Activated CD4-positive, CD25-positive, alpha-beta regulatory T cell (primary cell): ENCODE data around the gene LDB2.

Experiments
- DNase-seq, 4 experiments: peaks; one replicate each; lab custom pipeline; 2025; lab: John Stamatoyannopoulos, UW

LDB2 gene

DNA sequence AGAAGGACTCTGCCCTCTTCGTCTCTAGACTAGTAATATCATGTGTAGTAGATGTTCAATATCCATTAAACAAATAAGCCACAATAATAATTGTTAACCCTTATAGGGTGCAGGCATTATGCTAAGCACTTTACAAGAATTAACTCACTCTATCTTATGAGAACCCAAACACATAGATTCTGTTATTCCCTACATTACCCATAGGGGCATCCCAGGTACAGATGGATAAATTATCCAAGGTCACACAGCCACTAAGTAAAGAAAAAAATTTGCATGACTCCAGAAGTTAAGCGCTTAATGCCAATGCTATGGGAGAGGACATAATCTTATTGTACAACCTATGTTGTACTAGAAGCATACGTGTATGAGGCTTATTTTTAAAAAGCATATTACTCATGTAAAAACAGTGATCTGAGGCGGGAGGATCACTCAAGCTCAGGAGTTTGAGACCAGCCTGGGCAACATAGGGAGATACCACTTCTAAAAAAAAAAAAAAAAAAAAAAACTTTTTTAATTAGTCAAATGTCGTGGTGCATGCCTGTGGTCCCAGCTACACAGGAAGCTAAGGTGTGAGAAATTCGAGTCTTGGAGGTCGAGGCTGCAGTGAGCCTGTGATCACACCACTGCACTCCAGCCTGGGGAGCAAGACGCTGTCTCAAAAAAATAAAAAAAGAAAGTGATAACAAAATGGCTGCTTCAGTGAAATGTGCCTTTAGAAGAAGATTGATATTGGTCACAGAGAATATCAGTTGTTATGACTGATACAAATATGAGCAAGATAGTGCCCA lies 13.6 kb downstream of the LDB2 start:
- no peak for DNase-seq

DNA sequence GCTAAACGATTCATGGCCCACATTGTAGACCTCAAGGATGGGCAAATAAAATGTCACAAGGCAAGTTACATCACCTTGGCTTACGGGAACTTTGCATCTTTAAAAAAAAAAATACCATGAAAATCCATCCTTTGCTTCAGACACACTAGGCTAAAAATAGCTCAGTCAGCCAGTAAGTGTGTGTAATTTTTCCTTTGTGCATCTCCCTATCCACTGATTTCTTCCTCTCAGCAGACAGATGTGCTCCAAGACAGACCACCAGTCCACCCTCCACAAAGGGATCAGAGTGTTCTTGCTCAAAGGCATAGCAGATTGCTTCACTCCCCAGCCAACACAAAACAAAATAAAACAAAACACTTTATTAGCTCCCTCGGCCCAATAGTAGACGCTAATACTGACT lies 14.6 kb downstream of the LDB2 start:
- DNase-seq, result no peak

DNA sequence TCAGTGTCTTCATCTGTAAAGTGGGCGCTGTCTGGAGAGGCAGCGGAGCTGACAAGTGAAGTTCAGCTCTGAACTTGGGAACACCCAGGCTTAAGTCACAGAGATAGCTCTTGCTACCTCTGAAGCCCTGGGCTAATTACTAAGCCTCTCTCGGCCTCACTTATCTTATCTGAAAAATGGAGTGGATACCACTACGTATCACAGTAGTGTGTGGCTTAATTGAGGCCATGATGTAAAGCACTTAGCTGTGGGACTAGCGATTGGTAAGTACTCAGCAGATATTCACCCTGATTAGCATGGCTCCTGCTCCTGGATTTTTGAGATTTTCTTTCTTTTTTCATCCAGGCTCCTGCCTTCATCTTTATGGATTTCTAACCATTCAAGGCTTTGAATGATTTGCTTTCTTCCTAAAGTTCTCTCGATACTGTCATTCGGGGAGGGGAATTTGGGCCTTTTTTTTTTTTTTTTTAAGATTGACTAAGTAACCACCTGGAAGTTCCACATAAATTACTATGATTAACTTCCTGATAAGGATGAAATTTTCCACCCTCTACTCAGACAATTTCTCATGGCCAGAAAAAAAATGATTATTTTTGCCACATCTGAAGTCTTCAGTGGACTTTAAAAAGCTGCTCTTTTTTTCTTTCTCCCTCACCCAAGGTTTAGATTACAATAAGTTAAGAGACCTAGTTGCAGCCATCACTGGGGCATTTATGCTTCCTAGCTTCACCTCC lies 17.1 kb downstream of the LDB2 start:
- DNase-seq, result no peak

DNA sequence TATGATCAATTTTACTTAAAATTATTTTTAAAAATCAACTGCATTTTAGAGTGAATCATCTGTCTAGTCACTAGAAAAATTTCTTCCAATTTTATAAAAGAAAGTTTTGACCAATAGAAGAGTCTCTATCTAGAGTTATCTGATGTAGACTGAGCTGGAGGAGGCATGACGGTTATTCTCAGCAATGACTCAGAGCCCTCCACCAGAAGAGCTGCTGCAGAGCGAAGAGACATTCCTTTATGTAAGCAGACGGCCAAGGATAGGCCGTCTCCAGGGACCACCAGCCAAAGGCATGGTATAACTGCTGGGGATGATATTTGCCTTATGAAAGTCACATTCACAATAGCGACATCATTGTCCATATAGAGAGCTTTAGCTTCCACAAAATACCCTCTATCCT lies 23.0 kb downstream of the LDB2 start:
- DNase-seq, result no peak

DNA sequence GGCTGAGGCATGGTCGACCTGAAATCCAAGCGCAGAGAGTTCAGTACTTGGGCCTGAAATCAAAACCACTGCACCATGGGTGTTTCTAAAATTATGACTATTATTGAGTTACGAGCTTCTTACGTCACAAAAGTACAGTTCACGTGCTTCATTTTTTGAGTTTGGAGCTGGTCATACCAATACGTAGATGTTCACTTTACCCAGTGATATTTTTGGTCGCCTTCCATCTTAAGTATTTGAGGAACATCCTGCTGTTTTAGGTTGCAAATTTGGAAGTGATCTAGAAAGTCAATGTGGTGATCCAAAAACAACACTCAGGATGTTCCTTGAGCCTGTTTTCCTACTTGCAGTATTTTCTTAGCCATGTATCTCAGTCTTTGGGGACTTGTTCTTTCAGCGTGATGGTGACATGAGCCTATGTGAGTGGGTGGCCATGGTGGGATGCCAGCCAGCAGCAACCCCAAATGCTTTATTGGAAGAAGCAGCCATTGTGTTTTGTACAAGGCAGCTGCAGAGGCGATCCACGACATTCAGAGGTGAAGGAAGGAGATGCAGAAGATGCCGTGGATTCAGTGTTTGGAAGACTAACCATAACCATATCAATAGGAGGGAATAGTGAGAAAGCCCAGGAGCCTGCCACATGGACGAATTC lies 28.7 kb downstream of the LDB2 start:
- no peak for DNase-seq

DNA sequence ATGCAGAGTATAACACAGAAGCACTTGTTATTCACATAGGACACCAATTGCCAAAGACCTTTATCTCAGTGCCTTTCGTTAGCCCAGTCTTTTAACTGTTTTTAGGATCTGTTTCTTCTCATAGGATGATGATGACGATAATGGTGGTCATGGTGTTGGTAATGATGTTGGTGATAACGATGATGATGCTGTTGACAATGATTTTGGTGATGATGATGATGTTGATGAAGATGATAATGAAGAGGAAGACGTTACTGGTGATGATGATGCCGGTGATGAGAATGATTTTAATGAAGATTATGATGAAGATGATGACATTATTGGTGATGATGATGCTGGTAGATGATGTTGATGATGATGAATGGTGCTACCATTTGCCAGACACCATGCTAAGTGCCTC lies 29.8 kb downstream of the LDB2 start:
- no peak for DNase-seq

DNA sequence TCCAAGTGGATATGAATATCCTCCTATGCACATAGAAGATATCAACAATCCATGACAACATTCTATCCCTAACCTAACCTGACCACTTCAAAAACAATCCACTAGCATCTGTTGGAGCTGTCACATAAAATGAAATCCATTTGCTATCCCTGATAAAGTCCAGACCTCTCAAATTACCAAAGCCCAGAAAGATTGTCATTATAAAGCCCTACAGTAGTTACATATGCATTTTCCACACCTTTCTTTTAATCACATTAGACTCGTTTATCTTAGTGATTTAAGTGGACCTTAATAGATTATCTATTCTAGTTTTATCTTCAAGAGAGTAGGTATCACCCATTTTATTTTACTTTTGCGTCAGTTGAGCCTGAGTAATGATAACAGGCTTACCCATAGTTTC lies 30.6 kb downstream of the LDB2 start:
- no peak for DNase-seq

DNA sequence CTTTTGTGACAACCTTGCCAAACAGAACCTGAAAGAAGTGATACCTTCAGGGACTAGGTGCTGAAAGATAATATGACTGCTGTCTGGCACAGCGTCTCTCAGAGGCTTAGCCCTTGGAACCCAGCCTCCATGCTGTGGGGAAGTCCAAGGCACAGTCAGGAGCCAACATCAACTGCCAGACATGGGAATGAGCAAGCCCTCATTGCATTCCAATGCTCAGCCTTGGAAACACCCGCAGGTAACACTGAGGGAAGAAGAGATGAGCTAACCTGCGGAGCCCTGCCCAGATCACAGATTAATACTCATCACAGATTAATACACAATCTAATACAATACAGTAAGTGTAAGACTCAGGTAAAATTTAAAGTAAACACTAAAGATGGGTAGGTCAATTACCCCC lies 31.5 kb downstream of the LDB2 start:
- DNase-seq, result no peak

DNA sequence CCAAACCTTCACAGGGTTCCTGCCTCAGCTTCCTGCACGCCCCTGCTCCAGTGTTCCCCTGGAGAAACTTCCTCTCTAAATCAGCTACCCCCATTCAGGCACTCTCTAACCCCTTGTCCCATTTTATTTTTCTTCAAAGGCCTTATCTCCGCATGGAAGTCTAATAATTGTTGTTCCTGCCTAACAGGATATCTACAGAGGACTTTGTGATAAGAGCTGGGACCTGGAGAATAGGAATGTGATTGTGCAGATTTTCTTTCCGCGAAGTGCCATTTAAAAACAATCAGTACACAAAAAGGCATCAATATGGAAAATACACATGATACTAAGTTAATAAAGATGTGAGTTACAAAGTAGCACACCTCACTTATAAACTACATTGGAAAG lies 32.6 kb downstream of the LDB2 start:
- no peak for DNase-seq

DNA sequence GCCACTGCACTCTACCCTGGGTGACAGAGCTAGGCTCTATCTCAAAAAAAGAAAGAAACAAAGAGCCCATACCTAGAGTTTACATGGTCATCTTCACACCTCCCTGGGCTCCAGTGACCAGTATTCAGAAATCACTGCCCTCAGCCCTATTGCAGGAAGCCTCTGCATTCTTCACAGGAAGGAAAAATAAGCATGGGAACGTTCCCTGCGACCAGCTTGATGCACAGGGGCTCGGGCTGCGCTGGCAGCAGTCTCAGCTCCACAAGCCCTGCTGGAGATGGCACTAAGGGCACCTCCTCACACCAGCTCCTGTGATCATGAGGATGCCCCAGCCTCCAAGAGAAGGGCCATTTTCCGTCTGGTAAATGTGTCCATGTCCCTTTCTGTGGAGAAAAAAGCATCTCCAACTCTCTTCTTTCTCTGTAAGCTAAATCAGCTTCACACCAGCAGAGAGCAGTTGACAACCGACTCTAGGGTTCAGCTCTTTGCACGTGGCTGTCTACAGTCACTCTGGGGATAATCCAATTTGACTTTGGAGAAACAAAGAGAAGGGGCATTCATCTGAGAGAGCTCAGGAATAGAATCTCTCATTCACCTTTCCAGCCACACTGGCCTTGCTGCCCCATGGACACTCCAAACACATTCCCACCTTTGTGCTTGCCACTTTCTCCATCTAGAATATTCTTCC lies 33.1 kb downstream of the LDB2 start:
- DNase-seq, result no peak

DNA sequence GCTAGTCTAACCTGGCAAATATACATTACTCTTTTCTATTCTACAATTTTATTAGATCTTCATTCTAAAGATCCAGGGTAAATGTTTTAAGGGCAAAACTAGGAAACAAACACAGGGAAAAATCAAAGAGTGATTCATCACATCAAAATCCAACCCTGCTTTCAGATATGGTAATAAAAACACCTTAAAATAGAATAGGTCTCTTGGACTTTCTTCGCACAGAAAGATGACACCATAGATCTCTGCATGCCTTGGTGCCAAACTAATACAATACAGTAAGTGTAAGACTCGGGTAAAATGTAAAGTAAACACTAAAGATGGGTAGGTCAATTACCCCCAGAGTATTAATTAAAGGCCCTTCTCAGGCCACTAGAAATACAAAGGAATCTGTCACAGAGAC lies 34.2 kb downstream of the LDB2 start:
- DNase-seq, result no peak

DNA sequence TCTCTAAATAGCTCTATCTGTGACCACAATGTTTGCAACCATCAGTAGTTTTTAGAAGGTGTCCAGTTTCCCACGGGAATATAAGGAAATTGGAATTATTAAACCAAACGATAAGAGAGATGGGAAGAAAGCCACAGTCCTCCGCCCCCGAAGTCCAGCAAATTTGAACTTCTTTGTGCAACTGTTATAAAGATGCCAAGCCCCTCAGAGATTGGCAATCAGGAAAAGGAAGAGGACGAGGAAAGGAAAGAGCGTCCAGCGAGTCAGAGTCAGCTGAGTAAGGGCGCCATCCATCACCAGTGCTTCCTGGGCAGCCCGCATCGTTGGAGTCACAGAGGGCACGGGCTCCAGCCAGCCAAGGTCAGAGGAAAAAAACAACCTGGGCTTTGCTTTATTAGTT lies 35.7 kb downstream of the LDB2 start:
- no peak for DNase-seq

DNA sequence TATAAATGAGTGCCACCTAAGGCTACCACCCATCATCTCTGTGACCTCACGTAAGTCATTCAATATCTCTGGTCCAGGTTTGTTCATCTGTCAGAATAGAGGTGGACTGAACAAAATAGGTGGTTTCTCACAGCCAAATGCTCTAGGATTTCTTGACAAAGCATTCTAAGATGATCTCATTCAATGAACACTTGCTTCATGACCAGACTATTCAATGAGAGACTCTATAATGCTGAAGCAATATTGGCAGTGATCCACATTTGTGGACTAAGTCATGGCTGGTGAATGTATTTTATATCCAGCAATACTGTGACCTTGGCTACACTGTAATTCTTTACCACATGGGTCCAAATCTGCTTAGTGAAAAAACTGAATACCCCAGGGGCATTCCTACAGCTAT lies 37.9 kb downstream of the LDB2 start:
- DNase-seq, result no peak

DNA sequence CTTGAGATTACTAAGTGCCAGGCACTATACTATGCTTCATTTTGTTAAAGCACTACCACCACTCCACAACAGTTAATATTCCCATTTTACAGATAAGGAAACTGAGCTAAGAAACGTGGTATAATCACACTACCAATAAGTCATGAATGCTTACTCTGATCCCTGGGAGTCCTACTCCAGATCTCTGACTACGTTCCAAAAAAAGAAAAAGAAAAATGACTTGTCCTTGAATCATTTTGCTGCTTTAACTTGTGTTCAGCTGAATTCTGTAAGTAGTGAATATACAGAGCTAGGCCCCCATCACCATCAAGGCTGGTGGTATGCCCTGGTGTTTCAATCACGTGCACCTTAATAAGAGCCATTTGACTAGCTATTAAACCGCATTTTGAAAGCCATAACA lies 39.4 kb downstream of the LDB2 start:
- no peak for DNase-seq

DNA sequence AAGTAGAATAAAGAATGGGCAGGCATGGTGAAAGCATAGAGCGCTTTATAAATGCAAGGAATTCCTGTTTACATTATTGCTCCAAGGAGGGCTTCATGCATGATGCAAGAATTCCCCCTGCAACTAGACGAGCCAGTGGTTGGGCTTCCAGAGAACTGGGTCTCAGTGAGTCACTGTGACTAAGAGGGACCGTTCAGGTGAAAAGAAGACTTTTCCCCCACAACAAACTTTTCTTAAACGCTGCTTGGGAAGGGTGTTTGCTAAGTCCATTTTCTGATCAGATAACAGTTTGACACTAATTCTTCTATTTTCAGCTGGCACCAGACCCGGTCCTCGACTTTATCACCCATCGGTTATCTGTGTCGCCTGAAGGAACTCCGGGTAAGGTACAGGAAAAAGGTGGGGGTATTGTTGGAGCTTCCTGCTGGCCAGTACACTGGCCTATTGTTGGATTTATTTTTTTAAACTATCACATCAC lies 40.1 kb downstream of the LDB2 start:
- DNase-seq, result no peak

DNA sequence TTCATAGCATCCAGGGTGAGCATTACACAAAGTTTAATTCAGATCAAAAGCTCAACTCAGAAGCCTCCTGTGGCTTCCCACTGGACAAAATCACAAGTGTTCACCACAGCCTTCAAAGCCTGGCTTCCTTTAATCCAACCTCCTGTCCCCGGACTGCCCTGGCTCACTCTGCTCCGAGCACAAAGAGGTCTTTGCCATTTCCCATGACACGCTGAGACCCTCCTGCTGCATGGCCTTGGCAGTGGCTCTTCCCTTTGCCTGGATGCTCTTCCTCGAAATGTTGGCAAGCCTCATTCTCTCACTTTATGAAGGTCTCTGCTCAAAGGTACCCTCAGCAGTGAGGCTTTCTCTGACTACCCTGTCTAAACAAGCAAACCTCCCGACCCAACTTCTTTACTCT lies 41.0 kb downstream of the LDB2 start:
- no peak for DNase-seq

DNA sequence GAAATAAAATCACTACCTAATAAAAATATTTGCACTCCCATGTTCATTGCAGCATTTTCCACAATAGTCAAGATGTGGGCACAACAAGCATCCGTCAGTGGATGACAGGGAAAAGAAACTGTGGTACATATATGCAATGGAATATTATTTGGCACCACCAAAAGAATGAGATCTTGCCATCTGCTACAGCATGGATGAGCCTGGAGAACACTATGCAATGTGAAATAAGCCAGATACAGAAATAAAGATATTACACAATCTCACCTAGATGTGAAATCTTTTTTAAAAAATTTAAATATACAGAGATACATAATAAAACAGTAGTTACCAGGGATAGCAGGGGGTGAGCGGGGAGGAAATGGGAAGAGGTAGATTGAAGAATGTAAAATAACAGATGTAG lies 44.8 kb downstream of the LDB2 start:
- DNase-seq, result no peak

DNA sequence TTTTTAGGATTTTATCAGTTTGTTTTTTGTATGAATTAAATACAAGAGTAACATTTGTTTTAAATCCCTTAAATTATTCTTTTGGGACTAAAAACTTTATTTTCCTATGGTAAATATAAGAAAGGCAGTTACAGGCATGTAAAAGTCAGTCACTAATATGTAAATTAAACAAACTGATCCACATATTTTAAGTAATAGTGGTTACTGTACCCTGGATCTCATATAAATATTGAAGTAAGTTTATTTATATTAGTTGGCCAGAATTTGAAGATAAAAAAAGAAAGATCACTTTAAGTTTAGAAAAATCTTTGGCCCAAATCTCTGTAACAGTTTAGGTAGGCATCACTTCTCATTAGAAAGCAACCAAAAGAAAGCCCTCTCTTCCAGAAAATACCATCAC lies 45.8 kb downstream of the LDB2 start:
- DNase-seq, result no peak

DNA sequence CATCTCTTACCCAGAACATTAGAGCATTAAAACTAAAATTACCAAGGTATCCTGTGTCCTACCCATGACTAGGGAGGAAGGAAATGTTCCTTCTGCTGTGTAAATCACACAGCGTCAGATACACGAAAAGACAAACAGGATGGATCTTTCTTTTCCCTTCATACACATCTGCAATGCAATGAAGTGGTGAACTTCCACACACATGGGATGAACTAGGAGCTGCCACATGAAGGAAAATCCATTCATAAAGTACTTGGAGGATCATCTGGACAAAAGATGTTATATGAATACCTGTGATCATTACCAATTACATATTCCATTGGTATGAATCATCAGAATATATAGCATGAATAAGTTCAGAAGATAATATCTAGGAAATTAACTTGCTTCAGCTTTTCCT lies 46.2 kb downstream of the LDB2 start:
- DNase-seq, result no peak

DNA sequence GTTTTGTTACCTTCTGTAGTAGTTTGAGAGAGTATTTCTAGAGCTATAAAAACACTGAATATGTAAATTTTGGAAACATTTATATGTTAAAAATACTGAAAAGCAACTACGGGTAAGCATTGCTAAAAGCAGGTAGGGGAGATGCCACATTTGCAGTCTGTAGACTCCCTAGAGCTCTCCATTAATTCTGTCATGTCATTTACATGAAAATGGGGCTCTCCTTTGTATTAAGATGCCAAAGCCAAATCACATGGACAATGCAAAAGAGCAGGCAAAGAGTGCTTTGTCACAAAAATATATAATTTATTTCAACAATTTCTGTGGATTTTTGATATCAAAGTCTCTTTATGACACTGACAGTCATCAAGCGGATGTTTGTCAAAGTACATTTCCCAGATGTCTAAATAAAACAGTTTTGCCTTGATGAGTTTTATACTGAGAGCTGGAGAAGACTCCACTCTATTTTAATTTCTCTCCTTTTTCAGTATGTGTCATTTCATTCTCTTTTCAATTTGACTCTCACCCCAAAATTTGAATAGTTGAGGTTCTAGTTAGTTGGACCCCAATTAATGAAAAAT lies 51.8 kb downstream of the LDB2 start:
- DNase-seq, result no peak

DNA sequence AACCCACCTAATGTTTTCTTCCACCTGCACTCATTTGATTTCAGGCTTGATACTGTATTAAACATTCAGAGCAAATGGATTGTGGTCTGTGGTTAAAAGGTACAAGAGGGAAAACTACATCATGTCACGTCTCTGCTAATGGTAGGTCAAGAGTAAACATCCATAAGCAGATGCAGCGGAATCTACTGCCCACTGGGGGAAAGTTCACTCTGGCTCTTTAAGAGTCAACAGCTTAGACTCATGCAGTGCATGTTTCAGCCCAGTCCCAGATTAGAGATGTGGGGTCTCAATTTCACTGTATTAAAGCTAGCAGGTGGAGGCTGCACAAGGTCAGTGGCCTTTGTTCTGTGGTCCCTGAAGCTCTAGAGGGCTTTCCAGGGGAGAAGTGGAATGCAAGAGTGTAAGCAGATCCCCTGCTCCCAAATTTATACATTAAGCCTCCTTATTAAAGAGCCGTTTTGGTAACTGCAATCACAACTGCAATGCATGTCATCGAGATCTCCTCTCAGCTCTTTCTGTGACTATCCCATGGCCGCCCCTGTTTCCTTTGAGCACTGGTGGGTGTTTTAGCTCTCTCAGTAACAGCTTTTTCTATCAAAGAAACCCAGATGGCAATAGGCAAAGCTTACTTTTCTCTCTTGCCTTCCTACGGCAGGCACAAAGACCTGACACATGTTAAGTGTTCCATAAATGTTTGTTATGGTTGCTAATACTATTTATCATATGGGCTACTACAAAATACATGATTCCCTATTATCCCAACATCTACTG lies 53.4 kb downstream of the LDB2 start:
- no peak for DNase-seq
